Upper lobe of right lung (tissue), 1 donor: ENCODE results near the gene ALDH1B1. TPM values are rescaled to one million over a fixed set of nuclear protein-coding genes. Genes with fewer than 3 reads are reported as not detected.

Experiments used
- ATAC-seq: fragments of 200-7000 bp; cut with Tn5 transposase; one replicate; pipeline ENCODE4 v1.9.1; 2020; ENCODE audit warnings: mild to moderate bottlenecking, moderate library complexity
- DNase-seq: peaks from one replicate; pipeline ENCODE4 v3.0.0-alpha.2; 2020
- H3K27ac ChIP-seq: fragments of 200-600 bp; one replicate; pipeline ENCODE4 v1.8.0; 2022
- H3K27me3 ChIP-seq: fragments of 200-600 bp; one replicate; pipeline ENCODE4 v1.8.0; 2022; ENCODE audit warnings: mild to moderate bottlenecking
- H3K36me3 ChIP-seq: fragments of 200-600 bp; one replicate; pipeline ENCODE4 v1.8.0; 2022
- H3K4me1 ChIP-seq: fragments of 200-600 bp; one replicate; pipeline ENCODE4 v1.8.0; 2022
- H3K4me3 ChIP-seq: fragments of 200-600 bp; one replicate; pipeline ENCODE4 v1.8.0; 2022; ENCODE audit warnings: mild to moderate bottlenecking
- H3K9me3 ChIP-seq: fragments of 200-600 bp; one replicate; pipeline ENCODE4 v1.8.0; 2022
- intact Hi-C: fragments of 100-400 bp; cut with DNase I; formaldehyde crosslinking; loops from one replicate; pipeline ENCODE4 v1.11.0; 2022
- total RNA-seq: library from RNA; stranded (reverse); fragmentation: NEBNext Ultra II Directional; extraction: Animal tissue kit (Norgen Biotek cat#: 25700); gene quantifications from one replicate; pipeline ENCODE4 v1.2.1, GENCODE V29; 2021
- TF ChIP-seq, protein P1 (sequence below): fragments of 200-600 bp; IDR thresholded peaks from one replicate; pipeline ENCODE4 v1.8.0; 2022; ENCODE audit warnings: antibody characterized with exemption
- donor health status: DM: no; HTN: yes; CAD: no; lungs with severe emphysema.

Gene ALDH1B1
- total RNA-seq, 1 donor from 2014 or later: 13.7 TPM

DNA sequence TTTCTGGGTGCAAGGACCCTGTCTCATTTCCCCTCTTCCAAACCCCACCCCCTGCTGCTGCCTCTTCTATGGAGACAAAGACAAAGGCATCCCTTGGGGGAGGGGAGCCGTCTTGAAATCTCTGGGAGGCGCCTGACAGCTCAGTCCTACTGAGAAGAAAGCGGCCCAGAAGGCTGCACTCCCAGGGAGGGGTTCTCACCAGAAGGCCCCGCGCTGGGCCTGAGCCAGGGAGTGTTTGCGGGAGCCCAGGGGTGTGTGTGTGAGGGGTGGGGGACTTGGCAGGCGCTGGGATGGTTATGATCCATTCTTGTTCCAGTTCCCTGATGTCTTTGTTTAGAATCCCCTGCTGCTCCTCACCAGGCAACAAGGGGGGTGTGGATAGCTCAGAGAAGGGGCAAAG is 45.7 kb upstream of the ALDH1B1 start:
- DNase-seq: no peak
- no peak for ATAC-seq
- no peak overlapping the region for H3K27ac ChIP-seq

DNA sequence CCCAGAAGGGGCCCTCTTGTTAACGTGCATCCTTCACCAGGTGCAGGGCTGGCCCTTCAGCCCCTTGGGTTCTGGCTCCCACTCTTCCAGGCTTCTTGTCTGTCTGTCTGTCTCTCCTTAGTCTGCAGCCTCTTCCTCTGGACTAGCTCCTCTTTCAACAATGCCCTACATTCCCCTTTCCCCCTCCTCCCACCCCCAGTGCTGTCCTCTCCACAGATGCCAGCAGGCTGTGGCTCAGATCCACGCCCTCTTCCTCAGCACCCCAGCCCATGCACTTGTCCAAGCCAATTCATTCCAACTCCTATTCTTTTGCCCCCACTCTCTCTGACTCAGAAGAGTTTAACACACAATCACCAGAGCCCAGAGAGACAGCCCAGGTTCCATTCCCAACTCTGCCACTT is 45.2 kb upstream of the ALDH1B1 start:
- DNase-seq: no peak
- intact Hi-C loops: no loop called here
- ATAC-seq: no peak

More for the DNA sequence above, 45.7 kb upstream of the ALDH1B1 start:
- Histone ChIP-seq H3K9me3 (no peaks in the 10 kb centered on the region), H3K27me3 (no peaks in the 10 kb centered on the region), H3K4me3 (no peak overlapping the region), H3K4me1 (no peaks in the 10 kb centered on the region), H3K36me3 (no peaks in the 10 kb centered on the region)
- intact Hi-C loops: no loop called here
- TF ChIP-seq, protein P1, sequence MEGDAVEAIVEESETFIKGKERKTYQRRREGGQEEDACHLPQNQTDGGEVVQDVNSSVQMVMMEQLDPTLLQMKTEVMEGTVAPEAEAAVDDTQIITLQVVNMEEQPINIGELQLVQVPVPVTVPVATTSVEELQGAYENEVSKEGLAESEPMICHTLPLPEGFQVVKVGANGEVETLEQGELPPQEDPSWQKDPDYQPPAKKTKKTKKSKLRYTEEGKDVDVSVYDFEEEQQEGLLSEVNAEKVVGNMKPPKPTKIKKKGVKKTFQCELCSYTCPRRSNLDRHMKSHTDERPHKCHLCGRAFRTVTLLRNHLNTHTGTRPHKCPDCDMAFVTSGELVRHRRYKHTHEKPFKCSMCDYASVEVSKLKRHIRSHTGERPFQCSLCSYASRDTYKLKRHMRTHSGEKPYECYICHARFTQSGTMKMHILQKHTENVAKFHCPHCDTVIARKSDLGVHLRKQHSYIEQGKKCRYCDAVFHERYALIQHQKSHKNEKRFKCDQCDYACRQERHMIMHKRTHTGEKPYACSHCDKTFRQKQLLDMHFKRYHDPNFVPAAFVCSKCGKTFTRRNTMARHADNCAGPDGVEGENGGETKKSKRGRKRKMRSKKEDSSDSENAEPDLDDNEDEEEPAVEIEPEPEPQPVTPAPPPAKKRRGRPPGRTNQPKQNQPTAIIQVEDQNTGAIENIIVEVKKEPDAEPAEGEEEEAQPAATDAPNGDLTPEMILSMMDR: no peak

DNA sequence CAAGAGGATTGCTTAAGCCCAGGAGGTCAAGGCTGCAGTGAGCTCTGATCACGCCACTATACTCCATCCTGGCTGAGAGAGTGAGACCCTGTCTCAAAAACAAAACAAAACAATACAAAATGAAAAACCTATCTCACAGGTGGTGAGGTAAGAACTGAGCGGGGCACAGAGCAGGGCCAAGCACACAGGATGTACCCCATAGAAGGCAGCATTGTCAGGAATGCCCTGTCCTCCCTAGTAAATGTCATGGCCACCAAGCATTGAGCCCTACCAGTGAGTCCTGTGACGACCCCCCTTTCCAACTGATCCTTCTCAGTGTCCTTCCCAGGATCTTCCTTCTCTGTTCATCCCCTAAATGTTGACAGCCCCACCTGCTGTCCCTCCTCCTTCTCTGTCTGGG is 44.6 kb upstream of the ALDH1B1 start:
- no peak for DNase-seq
- Histone ChIP-seq H3K27ac (no peak overlapping the region), H3K9me3 (no peaks in the 10 kb centered on the region), H3K36me3 (no peaks in the 10 kb centered on the region), H3K27me3 (no peaks in the 10 kb centered on the region), H3K4me3 (no peak overlapping the region), H3K4me1 (no peaks in the 10 kb centered on the region)
- TF ChIP-seq, protein P1: no peak
- ATAC-seq: no peak
- intact Hi-C loops: no loop called here

More for the DNA sequence above, 45.2 kb upstream of the ALDH1B1 start:
- Histone ChIP-seq H3K4me3 (no peak overlapping the region), H3K27ac (no peak overlapping the region), H3K9me3 (no peaks in the 10 kb centered on the region), H3K36me3 (no peaks in the 10 kb centered on the region), H3K4me1 (no peaks in the 10 kb centered on the region), H3K27me3 (no peaks in the 10 kb centered on the region)
- TF ChIP-seq, protein P1: no peak

DNA sequence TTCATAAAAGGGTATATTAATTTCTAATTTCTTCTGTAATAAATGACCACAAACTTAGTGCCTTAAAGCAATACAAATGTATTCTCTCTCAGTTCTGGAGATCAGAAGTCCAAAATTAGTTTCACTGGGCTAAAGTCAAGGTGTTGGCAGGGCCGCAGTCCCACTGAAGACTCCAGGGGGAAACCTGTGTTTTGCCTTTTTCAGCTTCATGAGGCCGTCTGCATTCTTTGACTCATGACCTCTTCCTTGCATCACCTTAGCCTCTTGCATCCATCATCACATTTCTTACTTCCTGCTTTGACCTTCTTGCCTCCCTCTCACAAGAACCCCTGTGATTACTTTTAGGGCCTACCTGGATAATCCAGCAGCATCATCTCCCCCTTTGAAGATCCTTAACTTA is 42.0 kb upstream of the ALDH1B1 start:
- ATAC-seq: no peak
- intact Hi-C loops: no loop called here
- no peak overlapping the region for H3K4me3 ChIP-seq

DNA sequence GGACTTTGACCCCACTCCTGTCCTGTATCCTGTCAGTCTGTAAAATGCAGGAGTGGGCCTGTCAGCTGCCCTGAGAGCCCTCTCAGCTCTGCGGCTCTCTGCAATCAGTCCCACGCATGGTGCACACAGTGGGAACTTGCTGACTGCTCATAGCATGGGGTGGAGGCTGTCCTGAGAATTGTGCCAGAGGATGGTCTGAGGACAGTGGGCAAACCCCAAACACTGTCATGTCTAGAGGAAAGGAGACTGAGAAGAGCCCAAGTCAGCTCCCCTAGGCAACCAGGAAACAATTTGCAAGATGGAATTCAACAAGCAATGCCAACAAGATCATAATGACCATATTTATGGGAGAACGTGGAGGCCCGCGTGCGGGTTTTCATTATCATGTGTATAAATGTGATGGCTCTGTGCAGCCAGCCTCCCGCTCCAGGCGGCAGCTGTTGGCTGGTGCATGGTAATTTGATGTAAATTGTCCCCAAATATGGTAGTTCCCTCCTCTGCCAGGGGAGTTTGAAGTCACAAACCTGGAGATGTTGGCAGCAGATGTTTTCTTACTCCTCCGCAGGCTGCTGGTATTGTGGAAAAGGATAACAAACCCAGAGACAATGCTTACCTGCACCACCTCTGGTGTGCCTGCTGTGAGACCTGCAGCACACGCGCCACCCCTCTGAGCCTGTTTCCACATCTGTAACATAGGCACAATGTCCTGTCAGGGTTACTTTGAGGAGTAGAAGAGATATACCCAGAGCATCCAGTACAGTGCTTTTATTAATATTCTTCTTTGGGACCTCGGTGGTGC is 39.8 kb upstream of the ALDH1B1 start:
- DNase-seq: no peak

More for the DNA sequence above, 42.0 kb upstream of the ALDH1B1 start:
- no peaks in the 10 kb centered on the region for H3K36me3 ChIP-seq
- H3K9me3 ChIP-seq: no peaks in the 10 kb centered on the region
- H3K27ac ChIP-seq: no peak overlapping the region
- TF ChIP-seq, protein P1: no peak
- DNase-seq: no peak
- H3K27me3 ChIP-seq: no peaks in the 10 kb centered on the region
- H3K4me1 ChIP-seq: no peaks in the 10 kb centered on the region

More for the DNA sequence above, 39.8 kb upstream of the ALDH1B1 start:
- no peak overlapping the region for H3K4me3 ChIP-seq
- intact Hi-C loops: no loop called here
- H3K27ac ChIP-seq: no peak overlapping the region
- H3K4me1 ChIP-seq: no peaks in the 10 kb centered on the region
- H3K27me3 ChIP-seq: no peaks in the 10 kb centered on the region
- ATAC-seq: no peak
- no peaks in the 10 kb centered on the region for H3K9me3 ChIP-seq
- TF ChIP-seq, protein P1: no peak
- H3K36me3 ChIP-seq: no peaks in the 10 kb centered on the region
